GM18870 (cell line): ENCODE data around the gene KIAA1328.

Source experiments
- ATAC-seq: cut with Tn5 transposase; IDR thresholded peaks from one replicate; pipeline ENCODE4 v1.9.1; 2021; ENCODE audit warnings: moderate library complexity; ENCODE audit not compliant: unreplicated experiment

Gene KIAA1328

DNA sequence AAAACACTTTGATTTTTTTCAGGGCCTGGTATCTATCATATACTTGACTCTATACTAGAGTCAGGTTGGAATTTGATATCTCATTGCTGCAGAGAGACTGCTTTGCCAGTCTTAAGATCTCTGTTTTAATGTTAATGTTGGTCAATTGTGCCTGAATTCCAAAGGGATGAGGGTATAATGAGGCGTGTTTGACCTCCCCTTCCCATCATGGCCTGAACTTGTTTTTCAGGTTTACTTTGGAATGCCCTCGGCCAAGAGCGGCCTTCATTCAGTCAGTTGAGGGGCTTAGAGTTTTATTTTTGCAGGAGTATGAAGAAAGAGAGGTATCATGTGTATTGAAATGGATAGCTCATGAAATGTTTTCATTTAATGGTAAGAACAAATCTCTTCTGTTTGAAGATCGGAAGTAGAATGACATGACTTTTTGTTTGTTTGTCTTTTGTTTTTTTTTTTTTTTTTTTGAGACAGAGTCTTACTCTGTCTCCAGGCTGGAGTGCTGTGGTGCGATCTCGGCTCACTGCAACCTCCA is 119.0 kb downstream of the KIAA1328 start:
- no peak for ATAC-seq

DNA sequence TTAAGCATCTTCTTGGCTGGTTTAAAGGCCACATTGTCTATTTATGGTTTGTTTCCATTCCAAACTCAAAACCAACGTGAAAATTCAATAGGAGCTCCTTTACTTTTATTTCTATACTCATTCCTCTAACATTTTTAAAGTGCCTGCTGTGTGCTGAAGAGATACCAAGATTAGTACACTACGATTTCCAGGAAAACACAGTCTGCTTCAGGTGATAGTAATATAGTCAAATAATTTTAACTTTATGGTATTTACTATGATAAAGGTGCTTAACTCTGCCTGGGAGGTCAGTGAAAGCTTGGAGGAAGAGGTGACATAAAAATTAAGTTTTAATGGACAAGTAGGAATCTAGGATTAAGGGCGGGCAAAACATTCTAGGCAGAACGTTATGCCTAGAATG is 121.4 kb downstream of the KIAA1328 start:
- ATAC-seq, result no peak

DNA sequence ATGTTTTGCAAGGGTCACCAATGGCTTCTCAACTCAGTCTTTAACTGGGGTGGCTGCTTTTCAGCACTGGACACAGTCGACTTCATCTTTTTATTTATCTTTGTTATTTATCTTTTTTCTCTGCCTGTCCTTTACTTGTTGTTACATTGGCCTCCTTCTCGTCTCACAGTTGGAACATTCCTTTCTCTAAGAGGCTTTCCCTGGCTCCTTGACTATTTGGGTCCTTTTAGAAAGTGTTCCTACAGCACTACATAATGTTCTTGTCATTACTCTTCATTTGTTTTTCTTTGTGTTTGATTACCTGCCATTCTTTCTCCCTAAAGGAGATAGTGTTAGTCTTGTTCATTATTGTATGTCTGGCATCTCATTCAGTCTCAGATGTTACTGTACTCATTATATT is 122.0 kb downstream of the KIAA1328 start:
- no peak for ATAC-seq

- ATAC-seq, result no peak
Observed at GRCh38 chr18:36953047-36953446, 124.1 kb downstream of the KIAA1328 start.

DNA sequence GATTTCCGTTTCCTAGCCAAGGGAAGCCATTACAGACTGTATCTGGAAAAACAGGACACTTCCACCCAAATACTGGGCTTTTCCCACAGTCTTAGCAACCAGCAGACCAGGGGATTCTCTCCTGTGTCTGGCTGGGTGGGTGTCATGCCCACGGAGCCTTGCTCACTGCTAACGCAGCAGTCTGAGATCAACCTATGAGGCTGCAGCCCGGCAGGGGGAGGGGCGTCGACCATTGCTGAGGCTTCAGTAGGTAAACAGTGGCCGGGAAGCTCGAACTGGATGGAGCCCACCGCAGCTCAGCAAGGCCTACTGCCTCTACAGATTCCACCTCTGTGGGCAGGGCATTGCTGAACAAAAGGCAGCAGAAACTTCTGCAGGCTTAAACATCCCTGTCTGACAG is 131.1 kb downstream of the KIAA1328 start:
- no peak for ATAC-seq

GRCh38 chr18:36963464-36963863 is 134.5 kb downstream of the KIAA1328 start:
- no peak for ATAC-seq

- ATAC-seq, result no peak
Observed at GRCh38 chr18:36974686-36975085, 145.8 kb downstream of the KIAA1328 start.

GRCh38 chr18:36977121-36977520 is 148.2 kb downstream of the KIAA1328 start:
- no peak for ATAC-seq

DNA sequence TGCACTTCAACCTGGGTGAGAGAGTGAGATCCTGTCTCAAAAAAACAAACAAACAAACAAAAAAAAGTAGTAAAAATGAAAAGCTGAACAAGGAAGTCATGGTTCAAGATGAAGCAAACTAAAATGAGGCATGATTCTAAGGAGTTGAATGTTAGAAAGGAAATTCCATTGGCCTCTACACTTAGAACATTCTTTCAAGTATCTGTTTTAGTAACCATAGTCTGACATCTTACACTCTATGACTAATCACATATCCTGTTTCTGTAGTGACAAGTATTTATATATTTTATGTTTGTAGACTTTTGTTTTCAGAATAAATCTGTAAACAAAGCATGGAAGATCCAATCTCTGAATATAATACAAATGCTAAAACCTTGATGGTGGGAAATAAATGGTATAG is 164.1 kb downstream of the KIAA1328 start:
- peak; percentile 82 for ATAC-seq

GRCh38 chr18:37006742-37007141 is 177.8 kb downstream of the KIAA1328 start:
- ATAC-seq, result peak; percentile 90

- no peak for ATAC-seq
Observed at GRCh38 chr18:37012452-37012851, 183.5 kb downstream of the KIAA1328 start.

GRCh38 chr18:37019157-37019827 is 190.4 kb downstream of the KIAA1328 start:
- ATAC-seq, result no peak

DNA sequence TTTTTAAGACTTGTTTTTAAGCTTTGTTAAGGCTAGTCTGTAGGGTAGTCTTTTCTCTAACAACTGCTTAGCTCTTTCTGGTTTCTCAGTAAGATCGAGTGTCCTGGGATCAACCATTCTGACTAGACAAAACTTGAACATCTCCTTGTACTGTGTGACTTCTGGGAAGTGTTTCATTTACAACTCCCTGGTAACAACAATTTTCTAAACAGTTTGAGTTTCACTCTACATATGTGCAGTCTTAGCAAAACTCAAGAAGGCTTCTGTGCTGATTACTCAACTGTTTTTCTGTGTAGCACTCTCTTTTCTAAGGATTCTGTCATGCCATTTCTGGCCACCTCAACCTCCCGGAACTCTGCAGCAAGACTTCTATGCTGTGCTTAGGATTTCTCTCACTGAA is 204.5 kb downstream of the KIAA1328 start:
- no peak for ATAC-seq

GRCh38 chr18:37042381-37042780 is 213.5 kb downstream of the KIAA1328 start:
- no peak for ATAC-seq

GRCh38 chr18:37055137-37055802 is 226.3 kb downstream of the KIAA1328 start:
- ATAC-seq, result no peak

- no peak for ATAC-seq
Observed at GRCh38 chr18:37064187-37064586, 235.3 kb downstream of the KIAA1328 start.

GRCh38 chr18:37065254-37065653 is 236.3 kb downstream of the KIAA1328 start:
- ATAC-seq, result no peak

- no peak for ATAC-seq
Observed at GRCh38 chr18:37084912-37085311, 256.0 kb downstream of the KIAA1328 start.

GRCh38 chr18:37085362-37085761 is 256.4 kb downstream of the KIAA1328 start:
- ATAC-seq, result no peak

- no peak for ATAC-seq
Observed at GRCh38 chr18:37107748-37108522, 279.0 kb downstream of the KIAA1328 start.

DNA sequence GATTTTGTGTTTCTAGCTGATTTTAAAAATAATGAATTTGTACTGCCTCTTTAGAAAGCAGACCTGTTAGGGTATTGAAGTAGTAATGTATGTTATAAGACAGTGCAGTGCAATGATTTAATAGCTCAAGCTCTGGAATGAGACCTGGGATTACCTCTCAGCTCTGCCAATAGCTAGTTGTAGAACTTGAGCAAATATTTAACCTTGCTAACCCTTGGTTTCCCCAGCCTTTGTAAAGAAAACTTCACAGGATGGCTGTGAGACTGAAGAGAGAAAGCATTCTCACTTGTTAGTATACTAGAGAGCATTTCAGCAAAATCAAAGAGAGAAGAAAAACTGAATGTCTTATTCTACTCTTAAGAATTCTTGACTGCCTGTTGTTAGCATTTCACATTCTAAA is 293.9 kb downstream of the KIAA1328 start:
- no peak for ATAC-seq

DNA sequence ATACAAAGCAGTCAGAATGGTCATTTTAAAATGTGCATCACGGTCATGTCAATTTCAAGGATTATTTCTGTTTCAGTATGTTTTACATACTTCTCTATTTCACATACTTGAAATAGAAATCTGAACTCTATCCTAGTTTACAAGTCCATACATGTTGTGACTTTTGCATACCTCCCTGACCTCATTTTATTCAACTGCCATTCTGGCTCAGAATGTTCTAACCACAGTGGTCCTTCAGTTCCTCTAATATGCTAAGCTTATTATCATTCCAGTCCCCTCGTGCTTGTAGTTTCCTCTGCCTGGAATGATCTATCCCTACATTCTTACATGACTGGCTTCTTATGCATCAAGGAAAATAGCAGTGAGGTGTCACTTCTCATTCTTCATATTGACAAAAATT is 295.6 kb downstream of the KIAA1328 start:
- ATAC-seq, result no peak
